Adipocyte (in vitro differentiated cells): ENCODE data around the gene MS4A4A.

Experiments used
- DNase-seq: peaks from one replicate; pipeline ENCODE4 v3.0.0-alpha.2; 2015; ENCODE audit warnings: low read depth
- H3K27me3 ChIP-seq: replicated peaks from 2 replicates; pipeline ENCODE4 v1.7.0; 2013; ENCODE audit warnings: mild to moderate bottlenecking, low read length, moderate library complexity; ENCODE audit not compliant: control insufficient read depth, insufficient read depth
- H3K36me3 ChIP-seq: 2 replicates; pipeline ENCODE4 v1.7.0; 2013; ENCODE audit warnings: low read length, mild to moderate bottlenecking, moderate library complexity; ENCODE audit not compliant: control insufficient read depth, insufficient read depth, severe bottlenecking
- H3K4me1 ChIP-seq: 2 replicates; pipeline ENCODE4 v1.7.0; 2013; ENCODE audit warnings: mild to moderate bottlenecking, low read length, moderate library complexity; ENCODE audit not compliant: control insufficient read depth, insufficient read depth
- H3K4me3 ChIP-seq: 2 replicates; pipeline ENCODE4 v1.7.0; 2013; ENCODE audit warnings: mild to moderate bottlenecking, low read length, moderate library complexity
- H3K9ac ChIP-seq: 2 replicates; pipeline ENCODE4 v1.7.0; 2013; ENCODE audit warnings: mild to moderate bottlenecking, low read length, moderate library complexity
- H3K9me3 ChIP-seq: 2 replicates; pipeline ENCODE4 v1.7.0; 2013; ENCODE audit warnings: mild to moderate bottlenecking, low read length, moderate library complexity; ENCODE audit not compliant: control insufficient read depth

The MS4A4A gene

DNA sequence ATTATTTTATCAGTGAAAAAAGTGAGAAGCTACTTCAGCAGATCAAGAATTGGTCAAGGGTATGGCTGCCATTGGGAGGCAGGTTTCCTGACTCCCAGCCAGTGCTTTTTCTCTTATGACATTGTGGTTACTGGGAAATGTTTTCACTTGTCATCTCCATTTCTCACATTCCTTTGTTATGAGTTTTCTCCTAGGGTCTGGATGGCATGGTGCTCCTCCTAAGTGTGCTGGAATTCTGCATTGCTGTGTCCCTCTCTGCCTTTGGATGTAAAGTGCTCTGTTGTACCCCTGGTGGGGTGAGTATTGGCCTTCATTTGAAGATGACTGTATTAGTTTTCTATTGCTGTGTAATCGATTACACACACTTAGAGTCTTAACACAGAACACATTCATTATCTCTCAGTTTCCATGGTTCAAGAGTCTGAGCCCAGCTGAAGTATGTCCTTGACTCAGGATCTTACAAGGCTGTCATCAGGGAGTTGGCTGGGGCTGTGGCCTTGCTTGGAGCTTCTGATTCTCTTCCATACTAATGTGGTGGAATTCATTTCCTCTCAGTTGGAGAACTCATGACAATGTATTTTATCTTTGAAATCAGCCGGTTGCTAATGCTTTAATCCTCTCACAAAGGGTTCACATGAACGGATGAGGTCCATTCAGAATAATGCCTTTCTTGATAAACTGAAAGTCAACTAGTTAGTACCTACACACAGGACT, 25.6 kb downstream of the MS4A4A start:
- Histone ChIP-seq H3K4me1 (no peaks in the 10 kb centered on the region), H3K4me3 (no peak overlapping the region), H3K27me3 (no peaks in the 10 kb centered on the region), H3K36me3 (no peaks in the 10 kb centered on the region), H3K9ac (no peak overlapping the region), H3K9me3 (no peaks in the 10 kb centered on the region)
- no peak for DNase-seq

DNA sequence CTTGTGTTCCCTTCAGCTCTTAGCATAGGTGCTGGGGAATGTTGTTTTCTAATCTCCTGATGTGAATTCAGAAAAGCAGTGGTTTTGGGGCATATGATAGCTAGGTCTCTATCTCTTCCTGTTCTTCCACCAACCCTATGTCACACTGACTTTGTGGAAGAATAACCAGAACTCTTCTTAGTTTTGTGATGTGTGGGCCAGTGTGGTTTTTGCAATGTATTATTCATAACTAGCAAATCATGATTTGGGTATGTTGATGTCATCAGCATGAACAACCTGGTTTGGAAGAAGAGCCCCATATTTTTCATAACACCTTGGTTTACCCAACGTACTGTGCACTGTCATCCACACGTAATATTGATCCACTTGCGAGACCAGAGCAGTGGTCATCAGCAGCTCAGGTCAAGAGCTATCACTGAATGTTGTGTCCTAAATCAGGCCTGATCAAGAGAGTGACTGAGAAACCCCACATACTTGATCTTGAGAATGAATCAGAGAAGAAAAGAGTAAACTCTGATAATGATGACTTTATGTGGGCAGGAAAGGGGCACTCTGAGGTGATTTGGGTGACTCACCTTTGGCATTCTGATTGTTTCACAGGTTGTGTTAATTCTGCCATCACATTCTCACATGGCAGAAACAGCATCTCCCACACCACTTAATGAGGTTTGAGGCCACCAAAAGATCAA, 27.2 kb downstream of the MS4A4A start:
- DNase-seq = no peak
- no peaks in the 10 kb centered on the region for H3K9me3 ChIP-seq
- no peak overlapping the region for H3K4me3 ChIP-seq
- H3K27me3 ChIP-seq = no peaks in the 10 kb centered on the region
- no peaks in the 10 kb centered on the region for H3K36me3 ChIP-seq
- no peaks in the 10 kb centered on the region for H3K4me1 ChIP-seq
- no peak overlapping the region for H3K9ac ChIP-seq

DNA sequence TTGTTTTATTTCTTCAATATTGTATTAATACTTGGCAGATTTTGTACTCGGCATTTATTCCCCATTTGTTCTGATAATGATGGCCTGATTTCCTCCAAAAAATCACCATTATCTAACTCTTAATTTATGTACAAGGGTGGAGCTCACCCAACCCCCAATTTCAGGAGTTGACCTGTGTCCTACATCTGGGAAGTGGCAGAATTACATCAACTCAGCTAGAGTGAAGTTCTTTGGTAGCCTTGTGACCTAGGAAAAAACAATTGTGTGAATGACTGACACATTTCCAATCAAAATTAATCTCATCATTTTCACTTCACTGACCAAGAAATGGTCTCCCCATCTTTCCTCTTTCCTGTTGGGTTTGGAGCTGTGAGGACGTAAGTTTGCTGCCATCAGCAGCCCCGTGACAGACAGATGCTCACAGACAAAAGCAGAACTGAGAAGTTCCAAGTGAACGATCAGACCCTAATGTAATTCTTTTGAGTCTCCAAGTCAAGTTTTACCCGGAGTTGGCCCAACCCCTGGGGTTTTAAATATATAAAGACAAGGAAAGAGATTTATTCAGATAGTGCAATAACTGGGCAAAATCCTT, 30.0 kb downstream of the MS4A4A start:
- H3K27me3 ChIP-seq = no peaks in the 10 kb centered on the region
- H3K36me3 ChIP-seq = no peaks in the 10 kb centered on the region
- H3K4me1 ChIP-seq = no peaks in the 10 kb centered on the region
- no peak overlapping the region for H3K9ac ChIP-seq
- no peaks in the 10 kb centered on the region for H3K9me3 ChIP-seq
- DNase-seq = no peak
- no peak overlapping the region for H3K4me3 ChIP-seq

DNA sequence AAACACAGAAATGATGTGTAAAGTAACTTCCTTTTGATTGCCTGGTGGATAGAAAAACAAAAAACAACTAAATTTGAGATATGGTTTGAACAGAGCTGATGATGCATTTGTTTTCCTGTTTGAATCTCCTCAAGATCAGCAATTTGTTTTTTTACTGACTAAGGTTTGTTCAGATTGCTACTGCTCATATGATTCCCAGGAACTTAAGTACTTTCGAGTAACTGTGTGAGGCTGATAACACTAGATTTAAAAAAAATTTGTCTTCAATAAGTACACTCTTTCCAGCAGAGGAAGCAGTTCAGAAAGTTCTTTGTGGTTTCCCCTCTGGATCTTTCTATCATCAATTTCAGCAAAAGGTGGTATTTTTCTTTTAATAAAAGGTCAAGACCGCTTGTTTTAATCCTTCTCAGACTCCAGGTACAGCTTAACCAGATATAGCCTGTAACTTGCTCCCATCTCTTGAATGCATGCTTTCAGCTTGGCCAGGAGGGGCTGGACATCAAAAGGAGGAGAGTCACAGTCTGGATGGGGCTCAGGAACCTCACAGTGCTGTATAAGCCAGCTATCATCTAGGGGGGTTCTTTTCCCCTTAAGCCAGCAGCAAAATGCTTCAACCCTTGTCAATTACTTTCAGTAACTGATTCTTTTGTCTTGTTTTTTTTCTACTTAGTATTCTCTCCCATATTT, 34.3 kb downstream of the MS4A4A start:
- H3K4me3 ChIP-seq = no peak overlapping the region
- DNase-seq = no peak
- H3K9me3 ChIP-seq = peaks cover 6% of the 10 kb centered on the region
- no peak overlapping the region for H3K9ac ChIP-seq
- H3K36me3 ChIP-seq = no peaks in the 10 kb centered on the region
- H3K4me1 ChIP-seq = no peaks in the 10 kb centered on the region
- no peaks in the 10 kb centered on the region for H3K27me3 ChIP-seq

DNA sequence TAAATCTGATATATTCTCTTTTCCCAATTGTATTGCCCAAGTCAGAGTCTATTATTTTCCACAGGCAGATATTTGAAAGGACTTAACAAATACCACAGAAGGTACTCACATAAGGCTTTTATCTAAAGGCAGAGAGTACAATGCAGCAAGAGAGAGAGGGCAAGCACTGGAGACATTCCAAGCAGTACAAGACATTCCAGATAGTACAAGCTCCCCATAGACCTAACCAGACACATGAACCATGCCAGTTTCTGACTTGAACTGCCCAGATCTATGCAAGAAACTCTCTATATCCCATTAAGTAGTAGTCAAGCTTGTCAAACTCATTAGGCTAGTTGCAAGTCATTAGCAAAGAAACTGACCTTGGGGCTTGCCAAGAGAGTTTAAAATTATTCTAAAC, 35.4 kb downstream of the MS4A4A start:
- Histone ChIP-seq H3K4me3 (no peak overlapping the region), H3K27me3 (no peaks in the 10 kb centered on the region), H3K9me3 (peaks cover 12% of the 10 kb centered on the region), H3K36me3 (no peaks in the 10 kb centered on the region), H3K4me1 (no peaks in the 10 kb centered on the region), H3K9ac (no peak overlapping the region)
- no peak for DNase-seq

DNA sequence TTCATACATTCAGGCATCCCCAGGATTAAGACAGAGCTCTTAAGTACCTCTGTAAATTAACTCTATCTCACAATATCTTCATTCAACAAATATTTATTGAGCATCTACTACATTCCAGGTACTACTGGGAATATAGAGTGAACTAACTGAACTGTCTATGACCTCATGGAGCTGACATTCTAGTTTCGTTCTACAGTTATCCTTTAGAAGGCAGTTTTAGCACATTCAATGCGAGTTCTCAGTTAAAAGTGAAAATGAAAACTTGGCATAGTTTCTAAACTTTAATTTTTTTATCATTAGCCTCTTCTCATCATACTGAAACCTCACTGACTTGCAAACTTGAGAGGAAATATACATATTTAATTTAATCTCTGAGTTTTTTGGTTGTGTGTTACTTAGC, 35.9 kb downstream of the MS4A4A start:
- no peaks in the 10 kb centered on the region for H3K27me3 ChIP-seq
- no peak overlapping the region for H3K9ac ChIP-seq
- peaks cover 12% of the 10 kb centered on the region for H3K9me3 ChIP-seq
- no peak for DNase-seq
- no peaks in the 10 kb centered on the region for H3K4me1 ChIP-seq
- no peaks in the 10 kb centered on the region for H3K36me3 ChIP-seq
- H3K4me3 ChIP-seq = no peak overlapping the region

DNA sequence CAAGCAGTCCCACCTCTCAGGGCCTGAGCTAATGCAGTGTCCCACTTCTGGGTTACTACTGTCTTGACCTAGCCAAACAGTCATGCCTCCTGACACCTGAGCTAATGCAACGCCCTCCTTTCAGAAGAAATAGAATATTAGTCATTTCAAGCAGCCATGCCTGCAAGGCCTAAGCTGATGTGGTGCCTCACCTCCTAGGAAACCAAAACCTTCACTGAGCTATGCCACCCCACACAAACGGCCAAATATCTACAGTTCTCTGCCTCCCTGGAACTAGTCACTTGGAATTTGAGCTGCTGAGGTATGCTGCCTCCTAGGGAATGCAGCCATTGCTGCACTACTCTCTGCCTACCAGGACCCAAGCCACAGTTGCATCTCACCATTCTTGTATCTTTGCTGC, 38.3 kb downstream of the MS4A4A start:
- no peaks in the 10 kb centered on the region for H3K4me1 ChIP-seq
- H3K27me3 ChIP-seq = no peaks in the 10 kb centered on the region
- no peak overlapping the region for H3K9ac ChIP-seq
- H3K9me3 ChIP-seq = peaks cover 12% of the 10 kb centered on the region
- H3K4me3 ChIP-seq = no peak overlapping the region
- no peaks in the 10 kb centered on the region for H3K36me3 ChIP-seq
- no peak for DNase-seq

DNA sequence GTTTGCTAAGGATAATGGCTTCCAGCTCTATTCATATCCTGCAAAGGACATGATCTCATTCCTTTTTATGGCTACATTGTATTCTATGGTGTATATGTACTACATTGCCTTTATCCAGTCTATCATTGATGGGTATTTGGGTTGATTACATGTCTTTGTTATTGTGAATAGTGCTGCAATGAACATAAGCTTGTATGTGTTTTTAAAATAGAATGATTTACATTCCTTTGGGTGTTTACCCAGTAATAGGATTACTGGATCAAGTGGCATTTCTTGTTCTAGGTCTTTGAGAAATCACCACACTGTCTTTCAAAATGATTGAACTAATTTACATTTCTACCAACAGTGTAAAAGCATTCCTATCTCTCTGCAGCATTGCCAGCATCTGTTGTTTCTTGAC, 40.6 kb downstream of the MS4A4A start:
- H3K9ac ChIP-seq = no peak overlapping the region
- no peaks in the 10 kb centered on the region for H3K4me1 ChIP-seq
- peaks cover 15% of the 10 kb centered on the region for H3K9me3 ChIP-seq
- no peaks in the 10 kb centered on the region for H3K36me3 ChIP-seq
- DNase-seq = no peak
- H3K4me3 ChIP-seq = no peak overlapping the region
- H3K27me3 ChIP-seq = no peaks in the 10 kb centered on the region

DNA sequence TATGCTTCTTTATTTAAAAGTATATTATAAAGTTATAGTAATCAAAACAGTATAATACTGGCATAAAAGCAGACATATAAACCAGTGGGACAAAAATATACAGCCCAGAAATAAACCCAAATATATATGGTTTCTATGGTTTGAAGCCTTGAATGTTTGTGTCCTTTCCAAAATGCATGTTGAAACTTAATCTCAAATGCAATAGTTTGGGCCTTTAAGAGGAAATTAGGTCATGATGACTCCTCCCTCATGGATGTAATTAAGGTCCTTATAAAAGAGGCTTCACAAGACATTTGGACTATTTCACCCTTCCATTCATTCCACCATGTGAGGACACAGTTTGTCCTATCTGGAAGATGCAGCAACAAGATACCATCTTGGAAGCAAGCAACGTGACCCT, 46.5 kb downstream of the MS4A4A start, which contains the start of gene MS4A6E:
Gene MS4A6E (plus strand): TSS at position 301 of the 400 bp plus-strand sequence. CDS start 7,641 bp downstream, outside the sequence.
- H3K36me3 ChIP-seq = no peaks in the 10 kb centered on the region
- H3K4me1 ChIP-seq = no peaks in the 10 kb centered on the region
- peaks cover 8% of the 10 kb centered on the region for H3K9me3 ChIP-seq
- no peak for DNase-seq
- no peak within 1 kb of the TSS for H3K9ac ChIP-seq
- H3K27me3 ChIP-seq = no peaks in the 10 kb centered on the region
- H3K4me3 ChIP-seq = no peak within 1 kb of the TSS

DNA sequence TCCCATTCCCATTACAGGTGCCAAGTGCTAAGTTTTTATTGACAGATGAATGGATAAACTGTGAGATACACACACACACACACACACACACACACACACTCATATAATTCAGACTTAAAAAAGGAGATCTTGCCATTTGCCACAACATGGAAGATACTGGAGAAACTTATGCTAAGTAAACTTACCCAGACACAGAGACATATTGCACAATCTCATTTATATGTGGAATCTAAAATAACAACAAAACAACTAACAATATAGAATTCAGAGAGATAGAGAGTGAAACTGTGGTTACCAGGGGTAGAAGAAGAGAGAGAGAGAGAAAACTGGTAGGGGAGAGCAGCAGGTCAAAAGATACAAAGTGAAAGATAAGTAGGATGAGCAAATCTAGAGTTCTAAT, 48.0 kb downstream of the MS4A4A start:
- peaks cover 8% of the 10 kb centered on the region for H3K9me3 ChIP-seq
- H3K4me1 ChIP-seq = no peaks in the 10 kb centered on the region
- DNase-seq = no peak
- H3K4me3 ChIP-seq = no peak overlapping the region
- no peak overlapping the region for H3K9ac ChIP-seq
- H3K36me3 ChIP-seq = no peaks in the 10 kb centered on the region
- no peaks in the 10 kb centered on the region for H3K27me3 ChIP-seq

DNA sequence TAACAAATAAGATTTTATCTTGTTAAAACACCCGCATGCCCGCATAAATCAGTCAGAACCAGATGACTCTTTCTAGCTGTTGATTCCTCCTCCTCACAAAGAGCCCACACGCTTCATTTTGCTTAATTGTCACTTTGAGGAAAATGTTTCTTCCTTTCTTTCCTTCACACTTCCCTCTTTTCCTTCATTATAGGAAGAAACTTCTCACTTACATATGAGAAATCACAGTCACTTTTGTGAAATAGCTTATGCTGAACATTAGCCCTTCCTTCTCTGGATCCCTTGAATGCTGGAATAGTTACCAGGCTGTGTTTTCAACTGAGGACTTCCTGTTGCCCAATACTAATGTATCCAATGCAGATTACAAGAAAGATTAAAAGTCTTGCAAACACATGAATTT, 52.4 kb downstream of the MS4A4A start:
- no peaks in the 10 kb centered on the region for H3K36me3 ChIP-seq
- no peak overlapping the region for H3K4me3 ChIP-seq
- no peak overlapping the region for H3K9ac ChIP-seq
- DNase-seq = no peak
- no peaks in the 10 kb centered on the region for H3K9me3 ChIP-seq
- H3K4me1 ChIP-seq = no peaks in the 10 kb centered on the region
- H3K27me3 ChIP-seq = no peaks in the 10 kb centered on the region
